Limb (tissue), 2 donors: ENCODE results near the gene SPAG16.

Experiments
- DNase-seq, 2 donors: peaks; one replicate each; pipeline ENCODE4 v3.0.0-alpha.2; 2016; ENCODE audit errors: extremely low spot score in 2 of 2

Gene SPAG16

DNA sequence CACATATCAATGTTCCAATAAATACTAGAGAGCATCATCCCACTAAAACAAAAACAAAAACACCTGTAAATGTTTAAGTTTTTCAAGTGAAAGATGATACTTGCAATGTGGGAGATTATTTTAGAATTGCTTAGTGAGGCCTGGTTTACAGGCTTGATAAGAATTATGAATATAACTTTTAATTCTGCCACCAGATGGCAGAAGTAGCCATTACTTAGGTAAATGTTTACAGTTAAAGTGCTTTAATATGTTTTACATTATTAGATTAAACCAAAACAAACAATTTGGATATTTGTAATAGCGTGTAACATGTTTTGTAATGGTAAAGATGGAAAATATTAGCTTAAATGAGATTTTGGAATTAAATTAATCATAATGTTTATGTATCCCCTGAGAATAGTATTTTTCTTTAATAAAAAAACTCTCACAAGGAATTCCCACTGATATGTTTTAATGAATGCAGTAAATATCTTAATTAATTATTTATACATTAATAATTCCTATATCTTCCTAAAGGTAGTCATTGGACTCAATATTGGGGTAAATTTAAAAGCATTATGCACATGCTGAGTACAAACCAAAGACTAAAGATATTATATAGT is 522.0 kb downstream of the SPAG16 start:
- DNase-seq, result peak in 1 of 2 donors; percentile 32

DNA sequence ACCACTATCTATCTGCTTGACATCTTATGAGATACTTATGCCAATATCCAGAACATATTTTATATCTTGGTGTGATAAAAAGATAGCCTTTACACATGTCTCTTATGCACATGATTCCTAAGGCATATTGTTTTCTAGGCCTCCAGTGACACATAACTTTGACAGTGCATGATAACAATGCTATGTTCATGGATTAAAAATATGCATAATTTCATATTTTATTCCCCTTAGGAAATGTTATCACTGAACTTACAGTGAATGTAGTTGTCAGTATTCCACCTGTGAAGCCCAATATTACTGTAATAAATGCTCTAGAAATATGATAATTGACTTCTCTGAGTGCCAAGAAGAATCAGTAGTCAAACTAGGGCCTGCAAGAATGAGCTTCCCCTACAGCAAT is 532.3 kb downstream of the SPAG16 start:
- DNase-seq, result no peak

GRCh38 chr2:213818436-213818835 is 534.2 kb downstream of the SPAG16 start:
- no peak for DNase-seq

- no peak for DNase-seq
Observed at GRCh38 chr2:213834331-213834730, 550.1 kb downstream of the SPAG16 start.

DNA sequence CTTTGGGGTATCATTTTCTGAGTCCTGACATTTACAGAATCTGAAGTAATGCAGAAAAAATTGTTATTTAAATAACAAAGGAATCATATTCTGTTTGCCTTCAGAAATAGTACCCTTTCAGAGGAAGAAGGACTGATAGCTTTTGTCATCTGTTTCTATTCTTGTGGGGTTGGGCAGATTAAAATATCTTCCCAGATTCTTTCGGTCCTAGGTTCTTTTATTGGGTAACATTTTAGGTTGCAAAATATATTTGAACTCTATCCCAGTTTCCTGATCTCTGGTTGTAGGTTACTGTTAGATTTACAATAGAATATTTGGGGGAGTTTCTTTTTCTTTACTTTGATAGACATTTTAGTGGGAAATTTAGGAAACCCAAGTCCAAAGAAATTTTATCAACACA is 550.5 kb downstream of the SPAG16 start:
- no peak for DNase-seq

DNA sequence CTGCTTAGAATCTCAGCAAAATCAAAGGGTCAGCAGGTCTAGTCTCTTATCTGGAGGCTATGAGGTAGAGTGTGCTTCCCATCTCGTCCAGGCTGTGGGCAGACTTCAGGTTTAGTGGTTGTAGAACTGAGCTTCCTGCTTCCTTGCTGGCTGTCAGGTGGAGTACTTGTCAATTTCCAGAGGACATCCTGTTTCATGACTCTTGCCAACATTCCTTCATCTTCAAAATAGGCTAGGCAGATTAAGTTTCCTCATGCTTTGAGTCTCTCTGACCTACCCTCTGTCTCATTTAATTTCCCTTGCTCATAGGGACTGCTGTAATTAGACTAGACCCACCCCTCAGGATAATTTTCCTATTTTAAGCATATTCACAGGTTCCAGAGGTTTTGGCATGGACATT is 562.6 kb downstream of the SPAG16 start:
- DNase-seq, result no peak

GRCh38 chr2:213847316-213847715 is 563.1 kb downstream of the SPAG16 start:
- DNase-seq, result no peak

GRCh38 chr2:213848631-213849030 is 564.4 kb downstream of the SPAG16 start:
- no peak for DNase-seq

GRCh38 chr2:213861638-213862037 is 577.4 kb downstream of the SPAG16 start:
- DNase-seq, result no peak

- no peak for DNase-seq
Observed at GRCh38 chr2:213862407-213863076, 578.3 kb downstream of the SPAG16 start.

- DNase-seq, result no peak
Observed at GRCh38 chr2:213863541-213863940, 579.3 kb downstream of the SPAG16 start.

DNA sequence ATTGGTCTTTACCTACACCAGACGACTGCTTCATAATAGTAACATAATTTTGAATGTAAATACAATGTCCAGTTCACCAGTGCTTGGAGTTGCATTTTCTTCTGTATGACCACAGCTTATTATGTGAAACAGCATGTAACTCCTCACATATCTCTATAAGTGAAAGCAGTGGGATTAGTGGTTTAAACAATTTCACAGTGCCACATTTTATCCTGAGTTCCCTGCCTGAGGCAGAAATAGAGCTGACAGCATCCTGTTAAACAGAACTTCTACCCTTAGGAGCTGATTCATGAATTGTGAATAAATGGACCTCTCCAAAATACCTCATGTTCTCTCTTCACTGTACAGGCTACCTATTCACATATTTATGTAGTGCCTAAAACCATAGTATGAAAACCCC is 584.3 kb downstream of the SPAG16 start:
- no peak for DNase-seq

DNA sequence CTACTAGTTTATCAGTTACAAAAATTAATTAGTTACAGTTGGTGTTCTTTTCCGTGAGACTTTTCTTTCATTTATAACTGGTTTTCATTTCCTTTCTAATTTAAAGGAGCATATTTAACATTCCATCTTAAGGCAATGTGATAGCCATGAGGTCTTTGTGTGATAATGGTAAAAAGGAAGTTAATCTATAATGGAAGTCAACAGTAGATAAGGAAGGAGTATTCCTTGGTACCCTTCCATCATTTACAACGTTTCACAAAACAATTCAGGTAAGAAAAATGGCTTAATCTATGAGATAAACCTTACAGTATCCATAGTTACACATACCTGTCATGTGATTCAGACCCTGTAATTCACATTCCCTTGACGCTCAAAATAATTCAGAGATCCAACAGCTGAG is 601.2 kb downstream of the SPAG16 start:
- no peak for DNase-seq

GRCh38 chr2:213914510-213914909 is 630.2 kb downstream of the SPAG16 start:
- DNase-seq, result no peak

DNA sequence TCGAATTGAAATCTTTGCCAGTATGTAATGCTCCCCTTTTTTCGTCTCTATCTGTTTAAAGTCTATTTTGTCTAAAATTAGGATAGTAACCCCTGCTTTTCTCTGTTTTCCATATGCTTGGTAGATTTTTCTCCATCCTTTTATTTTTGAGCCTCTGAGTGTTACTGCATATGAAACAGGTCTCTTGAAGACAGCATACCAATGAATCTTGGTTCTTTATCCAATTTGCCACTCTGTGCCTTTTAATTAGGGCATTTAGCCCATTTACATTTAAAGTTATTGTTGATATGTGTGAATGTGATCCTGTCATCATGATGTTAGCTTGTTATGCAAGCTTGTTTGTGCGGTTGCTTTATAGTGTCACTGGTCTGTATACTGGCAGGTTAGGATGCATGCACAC is 635.8 kb downstream of the SPAG16 start:
- no peak for DNase-seq

GRCh38 chr2:213923543-213923942 is 639.3 kb downstream of the SPAG16 start:
- no peak for DNase-seq

- no peak for DNase-seq
Observed at GRCh38 chr2:213934560-213934959, 650.3 kb downstream of the SPAG16 start.

- DNase-seq, result no peak
Observed at GRCh38 chr2:213958086-213958485, 673.8 kb downstream of the SPAG16 start.

DNA sequence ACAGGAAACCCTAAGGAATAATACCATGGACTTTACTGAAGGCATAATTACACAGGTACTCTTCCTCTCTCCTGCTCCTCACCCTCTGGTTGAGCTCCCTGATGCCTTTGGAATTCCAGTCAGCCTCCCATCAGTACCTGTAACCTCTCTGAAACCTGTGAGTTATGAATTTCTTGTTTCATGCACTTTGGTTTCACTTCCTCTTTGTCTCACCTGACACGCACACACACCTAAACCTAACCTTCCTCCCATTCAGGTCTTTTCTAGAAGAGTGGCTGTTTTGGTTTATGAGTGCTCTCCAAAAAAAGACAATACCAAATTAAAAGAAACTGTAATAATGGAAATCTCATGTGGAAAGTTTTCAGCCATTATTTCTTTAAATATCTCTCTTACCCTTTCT is 675.3 kb downstream of the SPAG16 start:
- DNase-seq, result no peak

DNA sequence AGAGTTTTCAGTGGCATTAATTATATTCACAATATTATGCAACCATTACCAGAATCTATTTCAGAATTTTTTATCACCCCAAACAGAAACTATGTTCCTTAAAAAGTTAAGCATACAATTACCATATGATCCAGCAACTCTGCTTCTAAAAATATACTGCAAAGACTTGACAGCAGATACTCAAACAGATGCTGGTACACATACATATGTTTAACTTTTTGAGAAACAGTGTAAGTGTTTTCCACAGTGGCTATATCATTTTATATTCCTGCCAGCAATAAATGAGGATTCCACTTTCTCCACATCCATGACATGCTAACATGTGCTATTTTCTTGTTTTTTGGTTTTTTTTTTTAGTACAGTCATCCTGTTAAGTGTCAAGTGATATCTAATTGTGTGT is 687.3 kb downstream of the SPAG16 start:
- no peak for DNase-seq

DNA sequence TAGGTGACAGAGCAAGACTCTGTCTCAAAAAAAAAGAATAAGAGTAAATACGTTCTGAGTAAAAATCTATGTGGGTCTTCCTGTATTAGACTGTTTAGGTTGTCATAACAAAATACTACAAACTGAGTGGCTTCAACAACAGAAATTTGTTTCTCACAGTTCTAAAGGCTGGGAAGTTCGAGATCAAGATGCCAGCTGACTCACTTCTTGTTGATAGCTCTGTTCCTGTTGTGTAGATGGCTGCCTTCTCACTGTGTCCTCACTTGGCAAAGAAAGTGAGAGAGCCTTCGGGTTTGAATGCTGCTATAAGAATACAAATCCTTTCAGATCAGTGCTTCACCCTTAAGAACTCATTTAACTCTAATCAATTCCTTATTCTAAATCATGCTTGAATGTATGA is 696.6 kb downstream of the SPAG16 start:
- no peak for DNase-seq

GRCh38 chr2:213989207-213989606 is 704.9 kb downstream of the SPAG16 start:
- no peak for DNase-seq

- no peak for DNase-seq
Observed at GRCh38 chr2:213991453-213992108, 707.3 kb downstream of the SPAG16 start.
